ENCODE data around the gene GFM1. TPM values are rescaled to one million over a fixed set of nuclear protein-coding genes. Genes with fewer than 3 reads are reported as not detected.

GFM1 gene
- total RNA-seq, 2 experiments from 2014 or later, result 36.5 to 53.7 TPM

GRCh38 chr3:158663246-158663645, 18.9 kb downstream of the GFM1 start:
- peaks cover 94% of the 10 kb centered on the region for H3K36me3 ChIP-seq (ENCODE audit: insufficient read depth, low read length)
- no peak for DNase-seq (ENCODE audit: low spot score)
- CTCF ChIA-PET (ENCODE audit: unreplicated experiment), result no interaction called here
- 0 out of 2 replicates have a peak, but pooled peaks cover 3% of the 10 kb centered on the region for H3K79me2 ChIP-seq (ENCODE audit: insufficient read depth, low read depth, low read length)
- H3K9me2 ChIP-seq (ENCODE audit: insufficient read depth, low read length), result no peaks in the 10 kb centered on the region
- H4K20me1 ChIP-seq (ENCODE audit: insufficient read depth, low read length), result 0 out of 2 replicates have a peak, but pooled peaks cover 5% of the 10 kb centered on the region
- no peak overlapping the region for H2AFZ ChIP-seq (ENCODE audit: low read length)
- intact Hi-C loops (cut with micrococcal nuclease; ENCODE audit: unreplicated experiment), result no loop called here
- no peak for TF ChIP-seq EZH2phosphoT487 (IDR thresholded peaks at IDR 0.05; ENCODE audit: borderline replicate concordance, low read depth, low read length)
- TF ChIP-seq CTCF (conservative IDR thresholded peaks at IDR 0.05; ENCODE audit: low read length), result no peak
- no peak overlapping the region for H3K4me3 ChIP-seq (ENCODE audit: low read depth, low read length, poor library complexity, severe bottlenecking)
- POLR2A ChIA-PET, result interaction anchor here (0.7 to 0.8 kb wide), 2 partner anchors 19 to 45 kb away, joined by 3 read pairs; no protein-coding TSS in a partner anchor
- H3K9me3 ChIP-seq (ENCODE audit: low read length), result no peaks in the 10 kb centered on the region
- H3K27ac ChIP-seq (ENCODE audit: low read depth, low read length, poor library complexity, severe bottlenecking), result no peak overlapping the region
- H3K4me1 ChIP-seq (ENCODE audit: insufficient read depth, low read length, poor library complexity, severe bottlenecking), result no peaks in the 10 kb centered on the region
- no peak overlapping the region for H3K4me2 ChIP-seq (ENCODE audit: low read length)
- BruUV-seq (replicated peaks), result no TSS peak

- CTCF ChIA-PET (ENCODE audit: unreplicated experiment), result no interaction called here
- intact Hi-C loops (cut with micrococcal nuclease; ENCODE audit: unreplicated experiment), result no loop called here
Measured at GRCh38 chr3:158663832-158664231, 19.5 kb downstream of the GFM1 start.

More at GRCh38 chr3:158663832-158664231, 19.5 kb downstream of the GFM1 start:
- no peaks in the 10 kb centered on the region for H3K4me1 ChIP-seq (ENCODE audit: insufficient read depth, low read length, poor library complexity, severe bottlenecking)
- no peak overlapping the region for H3K4me3 ChIP-seq (ENCODE audit: low read depth, low read length, poor library complexity, severe bottlenecking)
- no peak overlapping the region for H2AFZ ChIP-seq (ENCODE audit: low read length)
- no peak overlapping the region for H3K27ac ChIP-seq (ENCODE audit: low read depth, low read length, poor library complexity, severe bottlenecking)
- no peak for TF ChIP-seq EZH2phosphoT487 (IDR thresholded peaks at IDR 0.05; ENCODE audit: borderline replicate concordance, low read depth, low read length)
- no peak for TF ChIP-seq CTCF (conservative IDR thresholded peaks at IDR 0.05; ENCODE audit: low read length)
- H3K9me3 ChIP-seq (ENCODE audit: low read length), result no peaks in the 10 kb centered on the region
- no peak for DNase-seq (ENCODE audit: low spot score)
- POLR2A ChIA-PET, result interaction anchor here (0.5 to 0.6 kb wide), 2 partner anchors 11 to 48 kb away, joined by 3 to 4 read pairs; no protein-coding TSS in a partner anchor
- H3K36me3 ChIP-seq (ENCODE audit: insufficient read depth, low read length), result peaks cover 96% of the 10 kb centered on the region
- H4K20me1 ChIP-seq (ENCODE audit: insufficient read depth, low read length), result 0 out of 2 replicates have a peak, but pooled peaks cover 5% of the 10 kb centered on the region
- H3K4me2 ChIP-seq (ENCODE audit: low read length), result no peak overlapping the region
- no peaks in the 10 kb centered on the region for H3K9me2 ChIP-seq (ENCODE audit: insufficient read depth, low read length)
- TSS peak; percentile 26 for BruUV-seq (replicated peaks)
- H3K79me2 ChIP-seq (ENCODE audit: insufficient read depth, low read depth, low read length), result 0 out of 2 replicates have a peak, but pooled peaks cover 3% of the 10 kb centered on the region

Data from OCI-LY7 (cell line).